Right cardiac atrium (tissue), 5 donors: Measurements from ENCODE around the gene XXYLT1. TPM values are rescaled to one million over a fixed set of nuclear protein-coding genes. Genes with fewer than 3 reads are reported as not detected.

ENCODE experiments used
- ATAC-seq, 2 donors: fragments of 200-7000 bp; cut with Tn5 transposase; one replicate each; pipeline versions ENCODE4 v1.8.0 to v1.9.1; 2020; ENCODE audit warnings: moderate library complexity in 2 of 2, mild to moderate bottlenecking in 1 of 2
- DNase-seq, 3 donors: peaks; one replicate each; pipeline ENCODE4 v3.0.0-alpha.2; 2020
- H3K27ac ChIP-seq: one replicate; pipeline ENCODE4 v1.5.1; 2013; ENCODE audit warnings: mild to moderate bottlenecking, low read length, control low read depth, moderate library complexity
- H3K27me3 ChIP-seq: one replicate; pipeline ENCODE4 v1.6.1; 2013; ENCODE audit not compliant: control insufficient read depth, insufficient read depth
- H3K4me1 ChIP-seq: one replicate; pipeline ENCODE4 v1.6.1; 2013; ENCODE audit warnings: low read length; ENCODE audit not compliant: control insufficient read depth, insufficient read depth
- H3K4me3 ChIP-seq: one replicate; pipeline ENCODE4 v1.5.1; 2013; ENCODE audit warnings: low read length, control low read depth
- H3K9me3 ChIP-seq: one replicate; pipeline ENCODE4 v1.6.1; 2013; ENCODE audit warnings: low read length; ENCODE audit not compliant: control insufficient read depth
- WGBS: extraction: QIAGEN DNeasy Blood & Tissue Kit; methylation state at CpG from one replicate; pipeline ENCODE4 v1.1.7; 2013; 5-methylcytosine and 5-hydroxymethylcytosine counted together
- intact Hi-C, 4 donors: fragments of 100-400 bp; cut with DNase I; formaldehyde crosslinking; loops; one replicate each; pipeline versions ENCODE4 v1.11.0 to v1.14.0; 2022 to 2023
- polyA plus RNA-seq: library from polyadenylated mRNA; stranded (reverse); fragments of 200-250 nt; gene quantifications from one replicate; pipeline ENCODE4 v1.2.3, GENCODE V29; 2013
- total RNA-seq, 4 donors: library from RNA; stranded (reverse); fragmentation: NEBNext Ultra II Directional; extraction: Animal tissue kit (Norgen Biotek cat#: 25700); gene quantifications; one replicate each; pipeline ENCODE4 v1.2.1, GENCODE V29; 2021
- donor health status: healthy with polysubstance abuse.
- donor health status: DM: no; HTN: yes; CAD: no.
- donor health status: DM: no; HTN: no; CAD: no.
- donor health status: DM: no; HTN: yes; CAD: no; lungs with severe emphysema.
- donor health status: DM: yes; HTN: yes; CAD: no.

Gene XXYLT1
- total and polyA plus RNA-seq, 5 donors: 3.3 to 6.2 (median 4.3) TPM

DNA sequence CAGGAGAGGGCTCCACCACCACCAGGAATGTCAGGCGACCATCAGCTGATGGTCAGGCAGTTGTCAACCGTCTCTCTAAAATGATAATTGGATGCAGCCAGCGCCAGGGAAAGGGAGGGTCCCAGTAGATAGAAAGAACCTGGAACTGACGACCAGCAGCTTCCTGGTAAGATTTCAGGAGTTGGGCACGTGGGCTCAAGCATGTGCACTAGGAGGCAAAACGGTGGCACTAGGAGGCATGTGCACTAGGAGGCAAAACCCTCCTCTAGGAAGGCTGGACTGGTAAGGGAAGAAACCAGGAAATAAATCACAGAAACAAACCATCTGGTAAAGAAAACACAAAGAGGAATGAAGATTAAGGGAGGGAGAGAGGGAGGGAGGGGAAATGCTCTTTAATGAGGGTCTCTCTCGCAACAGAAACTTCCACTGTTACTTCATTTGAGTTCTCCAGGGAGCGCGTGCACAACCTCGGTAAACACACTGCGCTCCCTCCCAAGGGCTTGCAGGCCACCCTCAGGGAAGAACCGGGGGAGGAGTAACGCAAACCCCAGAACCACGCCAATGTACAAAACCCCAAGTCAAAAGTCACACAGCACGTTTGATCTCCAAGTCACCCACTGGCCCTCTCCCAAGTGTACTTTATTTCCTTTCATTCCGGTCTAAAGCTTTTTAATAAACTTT, 116.7 kb downstream of the XXYLT1 start:
- WGBS: 41% methylated on average over 16 of the region's 16 CpGs
- intact Hi-C loops: loop anchor here in 1 of 4 donors (10.0 kb wide), 1 partner anchor 101 kb away; no protein-coding TSS in a partner anchor
- ATAC-seq (no peak), DNase-seq (no peak)
- peaks cover 23% of the 10 kb centered on the region for H3K4me1 ChIP-seq
- no peaks in the 10 kb centered on the region for H3K9me3 ChIP-seq
- H3K27me3 ChIP-seq: no peaks in the 10 kb centered on the region
- H3K27ac ChIP-seq: peak overlapping the region; percentile 91
- H3K4me3 ChIP-seq: no peak overlapping the region

DNA sequence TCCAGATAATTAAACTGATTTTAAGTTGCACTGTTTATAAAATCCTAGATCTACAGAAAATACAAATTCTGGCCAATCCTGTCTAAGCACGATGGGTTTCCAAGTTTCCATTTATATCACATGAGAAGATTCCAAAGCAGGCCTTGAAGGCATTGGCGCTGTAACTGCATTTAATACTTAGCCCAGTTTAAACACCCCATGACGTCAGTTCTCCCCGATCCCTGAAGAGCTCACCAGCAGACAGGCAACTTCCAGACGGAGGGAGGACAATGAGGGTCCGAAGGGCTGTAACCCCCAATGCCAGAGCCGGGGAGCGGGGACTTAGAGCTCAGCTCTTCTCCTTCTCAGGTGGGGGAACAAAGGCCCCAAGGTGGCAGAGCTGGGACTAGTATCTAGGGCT, 117.3 kb downstream of the XXYLT1 start:
- 60% methylated on average over 8 of the region's 8 CpGs for WGBS
- H3K4me3 ChIP-seq: no peak overlapping the region
- no peak for ATAC-seq
- intact Hi-C loops: loop anchor here in 1 of 4 donors (10.0 kb wide), 1 partner anchor 101 kb away; no protein-coding TSS in a partner anchor
- peak overlapping the region; percentile 91 for H3K27ac ChIP-seq
- peak in 1 of 3 donors; percentile 50 for DNase-seq
- no peaks in the 10 kb centered on the region for H3K9me3 ChIP-seq
- no peaks in the 10 kb centered on the region for H3K27me3 ChIP-seq
- peaks cover 23% of the 10 kb centered on the region for H3K4me1 ChIP-seq

DNA sequence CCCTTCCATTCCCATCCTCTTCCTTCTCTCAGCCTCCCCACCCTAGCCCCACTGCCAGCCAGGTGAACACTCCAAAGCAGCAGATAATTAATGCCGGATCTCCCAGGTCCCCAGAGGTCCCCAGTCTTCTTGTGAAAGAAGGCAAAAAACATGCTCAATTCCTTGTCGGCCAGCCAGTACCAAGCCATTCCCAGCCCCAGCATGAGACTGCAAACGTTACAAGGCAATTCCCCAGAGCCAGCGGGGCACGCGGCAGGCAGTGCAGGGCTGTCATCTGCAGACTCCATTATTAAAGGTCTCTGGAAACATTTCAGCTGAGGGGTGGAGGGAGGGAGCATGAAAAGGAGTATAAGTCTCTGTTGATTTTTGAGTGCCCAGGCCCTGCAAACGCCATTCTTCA, 117.8 kb downstream of the XXYLT1 start:
- DNase-seq (peak; percentile 50 to 74 (median 65)), ATAC-seq (no peak)
- peaks cover 23% of the 10 kb centered on the region for H3K4me1 ChIP-seq

DNA sequence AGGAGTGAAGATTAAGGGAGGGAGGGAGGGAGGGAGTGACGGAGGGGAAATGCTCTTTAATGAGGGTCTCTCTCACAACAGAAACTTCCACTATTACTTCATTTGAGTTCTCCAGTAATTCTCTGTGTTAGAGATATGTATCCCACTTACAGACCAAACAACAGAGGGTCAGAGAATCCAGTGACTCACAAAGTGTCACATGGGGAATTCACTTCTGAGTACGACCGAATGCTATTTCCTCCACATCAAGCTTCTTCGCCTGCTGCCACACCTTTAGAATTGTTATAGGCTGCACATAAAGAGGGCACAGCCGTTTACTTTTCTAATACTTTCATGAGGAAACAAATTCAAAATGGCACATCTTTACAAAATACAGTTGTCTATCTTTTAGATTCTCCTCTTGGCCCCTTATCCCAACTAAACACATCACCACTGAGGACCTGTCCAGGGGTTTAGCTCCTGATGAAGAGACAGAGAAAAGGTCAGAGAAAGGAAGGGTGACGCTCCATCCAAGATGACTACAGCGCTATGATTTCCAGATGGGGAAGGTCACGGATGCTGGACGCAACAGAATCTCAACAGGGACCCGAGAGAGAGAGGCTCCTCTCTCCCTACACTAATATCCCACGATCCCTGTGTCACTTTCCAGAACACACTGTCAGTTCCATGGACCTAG, 119.0 kb downstream of the XXYLT1 start:
- DNase-seq: no peak
- 66% methylated on average over 11 of the region's 11 CpGs for WGBS
- H3K4me3 ChIP-seq: no peak overlapping the region
- no peak for ATAC-seq
- peaks cover 23% of the 10 kb centered on the region for H3K4me1 ChIP-seq
- no peaks in the 10 kb centered on the region for H3K9me3 ChIP-seq
- intact Hi-C loops: loop anchor here in 1 of 4 donors (10.0 kb wide), 1 partner anchor 103 kb away; no protein-coding TSS in a partner anchor
- H3K27ac ChIP-seq: peak overlapping the region; percentile 48
- no peaks in the 10 kb centered on the region for H3K27me3 ChIP-seq

More for the DNA sequence above, 117.8 kb downstream of the XXYLT1 start:
- no peak overlapping the region for H3K4me3 ChIP-seq
- no peaks in the 10 kb centered on the region for H3K9me3 ChIP-seq
- H3K27me3 ChIP-seq: no peaks in the 10 kb centered on the region
- 37% methylated on average over 7 of the region's 7 CpGs for WGBS
- intact Hi-C loops: loop anchor here in 1 of 4 donors (10.0 kb wide), 1 partner anchor 102 kb away; no protein-coding TSS in a partner anchor
- peak overlapping the region; percentile 26 for H3K27ac ChIP-seq

DNA sequence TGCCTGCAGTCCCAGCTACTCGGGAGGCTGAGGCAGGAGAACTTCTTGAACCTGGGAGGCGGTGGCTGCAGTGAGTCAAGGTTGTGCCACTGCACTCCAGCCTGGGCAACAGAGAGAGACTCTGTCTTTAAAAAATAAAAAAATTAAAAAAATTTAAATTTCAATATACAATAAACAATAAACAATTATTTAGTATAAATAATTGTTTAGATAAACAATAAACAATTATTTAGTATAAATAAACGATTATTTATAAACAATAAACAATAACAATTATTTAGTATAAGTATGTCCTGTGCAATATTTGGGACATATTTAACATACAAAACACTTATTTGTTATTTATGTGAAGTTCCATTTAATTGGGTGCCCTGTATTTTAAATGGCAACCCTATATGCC, 119.6 kb downstream of the XXYLT1 start:
- no peaks in the 10 kb centered on the region for H3K27me3 ChIP-seq
- no peaks in the 10 kb centered on the region for H3K9me3 ChIP-seq
- 73% methylated on average over 3 of the region's 3 CpGs for WGBS
- intact Hi-C loops: loop anchor here in 1 of 4 donors (10.0 kb wide), 1 partner anchor 103 kb away; no protein-coding TSS in a partner anchor
- DNase-seq (no peak), ATAC-seq (no peak)
- no peak overlapping the region for H3K4me3 ChIP-seq
- peaks cover 23% of the 10 kb centered on the region for H3K4me1 ChIP-seq
- peak overlapping the region; percentile 91 for H3K27ac ChIP-seq

DNA sequence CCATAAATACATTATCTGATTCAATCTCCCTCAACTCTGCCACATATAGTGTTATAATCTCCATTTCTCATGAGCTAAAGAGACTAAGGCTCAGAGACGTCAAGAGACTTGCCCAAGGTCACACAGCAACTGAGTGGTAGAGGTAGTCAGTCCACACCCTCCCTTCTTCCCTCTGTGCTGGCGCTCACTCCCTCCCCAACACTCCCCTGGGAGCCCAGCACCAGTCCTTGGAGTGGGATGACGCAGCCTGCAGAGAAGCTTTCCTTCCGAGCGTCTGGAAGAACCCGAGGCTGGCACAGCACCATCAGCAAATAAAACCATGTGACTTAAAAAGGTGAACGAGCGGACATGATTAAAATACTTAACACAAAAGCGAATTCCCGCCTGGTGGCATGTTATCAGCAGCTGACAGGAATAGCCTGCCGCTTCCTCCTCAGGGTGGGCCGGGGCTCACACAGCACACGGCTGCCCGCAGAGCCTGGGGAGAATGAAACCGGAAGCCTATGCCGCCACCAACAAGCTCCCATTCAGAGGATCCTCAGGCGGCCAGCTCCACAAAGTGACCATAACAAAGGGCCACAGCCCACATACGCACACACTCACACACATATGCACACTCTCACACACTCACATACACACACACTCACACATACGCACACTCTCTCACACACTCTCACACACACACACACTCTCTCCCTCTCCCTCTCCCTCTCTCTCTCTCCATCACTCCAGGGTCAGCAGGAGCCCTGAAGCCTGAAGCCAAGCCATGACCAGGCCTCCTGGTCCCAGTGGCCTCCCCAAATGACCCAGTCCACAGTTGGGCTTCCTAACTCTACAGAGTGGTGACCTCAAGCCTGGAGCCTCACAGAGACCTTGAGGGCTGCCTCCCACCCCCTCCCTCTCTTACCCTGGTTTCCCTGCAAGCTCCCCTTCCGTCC, 120.5 kb downstream of the XXYLT1 start:
- peak; percentile 84 to 87 for ATAC-seq
- no peaks in the 10 kb centered on the region for H3K27me3 ChIP-seq
- H3K9me3 ChIP-seq: no peaks in the 10 kb centered on the region
- intact Hi-C loops: loop anchor here in 1 of 4 donors (10.0 kb wide), 1 partner anchor 104 kb away; no protein-coding TSS in a partner anchor
- H3K4me1 ChIP-seq: peaks cover 21% of the 10 kb centered on the region
- DNase-seq: peak; percentile 85 to 88 (median 87)
- WGBS: 7% methylated on average over 20 of the region's 20 CpGs
- H3K27ac ChIP-seq: peak overlapping the region; percentile 91
- H3K4me3 ChIP-seq: peak overlapping the region; percentile 3

DNA sequence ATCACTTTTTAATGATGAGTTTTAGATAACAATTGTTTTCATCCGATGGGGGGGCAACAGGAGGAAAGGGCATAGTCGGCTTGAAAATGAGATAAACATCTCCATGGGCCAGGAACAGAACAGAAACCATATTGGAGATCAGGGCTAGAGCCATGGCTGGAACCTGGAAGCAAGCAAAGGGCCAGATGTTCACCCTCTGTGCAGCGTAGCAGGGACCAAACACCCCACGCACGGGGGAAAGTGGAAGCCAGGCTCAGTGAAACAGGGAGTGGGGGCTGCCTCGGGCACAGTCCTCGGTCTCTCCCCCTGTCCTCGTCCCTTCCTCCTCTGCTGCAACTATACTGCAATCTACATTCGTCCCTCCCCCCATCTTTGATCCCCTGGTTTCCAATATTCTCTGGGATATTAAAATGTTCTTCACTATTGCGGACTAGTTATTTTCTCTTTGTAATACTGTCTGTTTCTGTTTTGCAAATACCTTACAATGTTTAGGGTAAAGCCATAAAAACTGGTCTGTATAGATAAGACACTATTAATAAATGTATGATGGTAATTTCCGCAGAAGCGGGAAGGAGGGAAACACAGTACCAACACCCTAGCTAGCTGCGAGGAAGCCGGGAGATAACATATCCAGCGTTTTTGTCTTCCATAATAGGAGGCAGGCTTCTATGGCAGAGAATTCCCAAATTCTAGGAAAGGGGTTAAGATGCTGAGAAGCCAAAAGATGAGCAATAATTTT, 121.5 kb downstream of the XXYLT1 start:
- Histone ChIP-seq H3K4me3 (no peak overlapping the region), H3K4me1 (peaks cover 15% of the 10 kb centered on the region), H3K27ac (peak overlapping the region; percentile 91), H3K27me3 (no peaks in the 10 kb centered on the region), H3K9me3 (no peaks in the 10 kb centered on the region)
- intact Hi-C loops: loop anchor here in 1 of 4 donors (10.0 kb wide), 1 partner anchor 105 kb away; no protein-coding TSS in a partner anchor
- WGBS: 40% methylated on average over 15 of the region's 15 CpGs
- ATAC-seq: no peak
- no peak for DNase-seq

DNA sequence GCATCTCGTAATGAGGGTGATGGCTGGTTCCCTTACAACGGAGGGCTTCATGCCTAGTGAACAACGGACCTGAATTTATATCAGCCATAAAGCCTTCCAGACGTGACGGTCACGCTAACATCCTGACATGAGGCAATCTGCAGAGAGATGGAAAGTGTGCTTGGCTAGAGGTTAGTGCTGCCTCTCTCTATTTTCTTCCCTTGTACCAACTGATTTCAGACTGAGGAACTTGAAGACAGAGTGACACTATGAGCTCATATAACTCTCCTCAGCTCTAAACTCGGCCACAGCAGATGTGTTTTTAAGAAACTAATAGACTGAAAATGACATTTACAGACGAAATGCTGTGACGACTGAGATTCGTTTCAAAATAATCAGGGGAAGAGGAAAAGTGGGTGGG, 122.4 kb downstream of the XXYLT1 start:
- no peak overlapping the region for H3K4me3 ChIP-seq
- H3K27ac ChIP-seq: peak overlapping the region; percentile 61
- no peaks in the 10 kb centered on the region for H3K9me3 ChIP-seq
- DNase-seq (no peak), ATAC-seq (no peak)
- intact Hi-C loops: no loop called here
- 29% methylated on average over 10 of the region's 10 CpGs for WGBS
- peaks cover 8% of the 10 kb centered on the region for H3K4me1 ChIP-seq
- no peaks in the 10 kb centered on the region for H3K27me3 ChIP-seq

DNA sequence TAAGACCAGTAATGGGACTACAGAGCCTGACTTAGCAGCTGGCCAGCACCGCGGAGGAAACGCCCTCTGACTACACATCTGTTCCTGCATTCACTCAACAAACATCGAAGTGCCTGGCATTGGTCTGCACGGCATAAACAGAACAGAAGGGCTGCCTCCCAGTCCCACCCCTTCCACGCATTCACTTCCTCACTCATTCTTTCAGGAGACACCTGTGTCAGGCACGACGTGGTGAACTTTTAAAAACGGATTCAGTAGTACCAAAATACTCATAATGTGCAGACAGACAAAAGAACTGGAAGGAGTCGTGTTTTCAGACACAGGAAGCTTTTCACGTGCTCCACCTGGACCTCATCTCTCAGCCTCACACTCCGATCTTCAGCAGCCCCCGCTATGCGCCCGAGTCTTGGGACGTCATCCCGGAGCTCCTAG, 123.3 kb downstream of the XXYLT1 start:
- DNase-seq: peak in 1 of 3 donors; percentile 79
- Histone ChIP-seq H3K9me3 (no peaks in the 10 kb centered on the region), H3K4me3 (no peak overlapping the region), H3K4me1 (peaks cover 2% of the 10 kb centered on the region), H3K27me3 (no peaks in the 10 kb centered on the region), H3K27ac (peak overlapping the region; percentile 19)
- ATAC-seq: peak in 1 of 2 donors; percentile 17
- WGBS: 65% methylated on average over 17 of the region's 17 CpGs
- intact Hi-C loops: no loop called here

DNA sequence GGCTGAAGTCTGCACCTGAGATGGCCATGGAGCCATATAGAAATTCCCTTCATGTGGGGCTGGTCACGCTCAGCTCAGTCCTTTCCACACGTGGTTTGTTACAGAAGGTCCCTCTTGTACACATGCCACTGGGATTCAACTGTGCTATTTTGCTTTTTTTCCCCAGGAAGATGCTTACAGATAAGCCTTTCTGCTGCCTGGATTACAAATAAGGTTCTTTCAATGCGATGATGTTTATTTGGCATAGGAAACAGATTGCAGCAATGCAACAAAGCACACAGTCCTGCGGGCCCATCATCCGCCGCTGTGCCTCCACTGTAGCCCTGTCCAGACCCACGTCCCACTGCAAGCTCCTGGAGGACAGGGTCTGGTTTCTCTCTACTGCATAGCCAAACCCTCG, 124.8 kb downstream of the XXYLT1 start:
- Histone ChIP-seq H3K4me1 (peaks cover 2% of the 10 kb centered on the region), H3K27me3 (no peaks in the 10 kb centered on the region), H3K27ac (peak overlapping the region; percentile 31), H3K9me3 (no peaks in the 10 kb centered on the region), H3K4me3 (no peak overlapping the region)
- DNase-seq (peak in 1 of 3 donors; percentile 43), ATAC-seq (no peak)
- WGBS: 58% methylated on average over 8 of the region's 8 CpGs
- intact Hi-C loops: no loop called here
